GM23248 (cell line): ENCODE results near the gene CNP.

Source experiments
- EZH2 ChIP-seq: fragments of 200-600 bp; sonication (generic); IDR thresholded peaks from 2 replicates; pipeline ENCODE4 v1.6.1; 2018; ENCODE audit warnings: antibody characterized with exemption, mild to moderate bottlenecking; ENCODE audit not compliant: insufficient read depth, poor library complexity, severe bottlenecking
- EZH2phosphoT487 ChIP-seq: fragments of 200-600 bp; sonication (generic); IDR thresholded peaks from 2 replicates; pipeline ENCODE4 v1.6.1; 2018; ENCODE audit warnings: antibody characterized with exemption, moderate library complexity, mild to moderate bottlenecking, low read depth; ENCODE audit not compliant: insufficient read depth

- no peak for TF ChIP-seq EZH2
- TF ChIP-seq EZH2phosphoT487 = no peak
Observed at GRCh38 chr17:42018339-42018738, 51.7 kb downstream of the CNP start.
